HG03432 (cell line): ENCODE measurements around the gene FXYD2.

ENCODE experiments used
- ATAC-seq: cut with Tn5 transposase; IDR thresholded peaks from one replicate; pipeline ENCODE4 v1.9.1; 2021; ENCODE audit warnings: mild to moderate bottlenecking, moderate library complexity; ENCODE audit not compliant: unreplicated experiment

The FXYD2 gene

GRCh38 chr11:117805045-117805444 is 19.5 kb downstream of the FXYD2 start:
- no peak for ATAC-seq

DNA sequence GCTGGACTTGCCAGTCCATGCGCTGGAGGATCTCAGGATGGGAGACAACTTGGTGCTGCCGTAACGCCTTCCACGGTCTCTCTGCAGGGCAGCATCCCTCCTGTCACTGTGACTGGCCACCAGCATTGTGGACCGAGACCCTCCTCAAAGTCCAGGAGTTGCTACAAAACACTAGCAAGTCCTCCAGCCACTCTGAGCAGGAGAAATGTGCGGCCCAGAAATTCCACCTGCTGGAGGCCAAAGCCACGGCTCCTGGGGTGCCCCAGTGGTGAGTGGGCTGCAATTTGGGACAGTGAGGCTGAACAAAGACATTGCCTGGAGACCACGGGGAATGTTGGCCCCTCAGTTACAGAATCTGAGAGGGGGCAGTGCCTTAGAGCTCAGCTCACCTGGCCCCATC is 20.6 kb downstream of the FXYD2 start:
- ATAC-seq: no peak

DNA sequence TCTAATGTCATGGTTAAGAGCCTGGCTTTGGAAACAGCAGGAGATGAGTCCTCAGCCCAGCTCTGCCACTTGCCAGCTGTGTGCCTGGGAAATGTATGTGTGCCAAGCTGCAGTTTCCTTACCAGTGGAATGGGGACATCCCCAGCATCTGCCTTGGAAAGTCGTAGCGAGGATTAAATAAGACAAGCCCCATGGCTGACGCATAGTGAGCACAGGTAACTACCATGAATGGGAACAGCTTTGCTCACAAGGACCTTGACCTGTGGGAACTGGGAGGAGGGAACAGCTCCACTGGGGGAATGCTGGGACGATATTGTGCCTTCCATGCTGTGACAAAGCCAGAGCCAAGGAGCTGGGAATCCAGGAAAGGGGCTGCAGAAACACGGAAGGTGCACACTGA is 24.9 kb downstream of the FXYD2 start:
- no peak for ATAC-seq

GRCh38 chr11:117796872-117797529 is 27.5 kb downstream of the FXYD2 start, which contains the start of gene DSCAML1:
TSS of gene DSCAML1 (minus strand) at chr11:117797216. CDS start at chr11:117797079, 137 bp downstream.
- ATAC-seq: no peak

DNA sequence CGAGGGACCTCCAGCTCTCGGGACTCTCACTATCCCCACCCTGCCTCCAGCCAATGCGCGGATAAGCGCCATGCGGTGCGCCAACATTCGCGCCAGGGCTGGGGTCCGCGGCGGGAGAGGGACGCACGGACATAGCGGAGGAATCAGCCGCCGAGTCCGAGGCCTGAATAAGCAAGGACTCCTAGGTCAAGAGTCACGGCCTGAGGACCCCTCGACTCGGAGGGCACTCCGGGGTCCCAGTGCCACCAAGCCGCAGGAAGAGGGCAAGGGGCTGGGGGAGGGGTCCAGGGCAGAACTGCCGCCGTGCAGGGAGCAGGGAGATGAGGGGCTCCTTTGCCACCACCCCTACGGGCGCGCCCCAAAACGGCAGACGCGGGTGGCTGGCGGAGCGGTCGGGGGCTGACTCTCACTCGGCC is 28.1 kb downstream of the FXYD2 start:
- no peak for ATAC-seq

GRCh38 chr11:117795638-117796455 is 28.7 kb downstream of the FXYD2 start:
- no peak for ATAC-seq

DNA sequence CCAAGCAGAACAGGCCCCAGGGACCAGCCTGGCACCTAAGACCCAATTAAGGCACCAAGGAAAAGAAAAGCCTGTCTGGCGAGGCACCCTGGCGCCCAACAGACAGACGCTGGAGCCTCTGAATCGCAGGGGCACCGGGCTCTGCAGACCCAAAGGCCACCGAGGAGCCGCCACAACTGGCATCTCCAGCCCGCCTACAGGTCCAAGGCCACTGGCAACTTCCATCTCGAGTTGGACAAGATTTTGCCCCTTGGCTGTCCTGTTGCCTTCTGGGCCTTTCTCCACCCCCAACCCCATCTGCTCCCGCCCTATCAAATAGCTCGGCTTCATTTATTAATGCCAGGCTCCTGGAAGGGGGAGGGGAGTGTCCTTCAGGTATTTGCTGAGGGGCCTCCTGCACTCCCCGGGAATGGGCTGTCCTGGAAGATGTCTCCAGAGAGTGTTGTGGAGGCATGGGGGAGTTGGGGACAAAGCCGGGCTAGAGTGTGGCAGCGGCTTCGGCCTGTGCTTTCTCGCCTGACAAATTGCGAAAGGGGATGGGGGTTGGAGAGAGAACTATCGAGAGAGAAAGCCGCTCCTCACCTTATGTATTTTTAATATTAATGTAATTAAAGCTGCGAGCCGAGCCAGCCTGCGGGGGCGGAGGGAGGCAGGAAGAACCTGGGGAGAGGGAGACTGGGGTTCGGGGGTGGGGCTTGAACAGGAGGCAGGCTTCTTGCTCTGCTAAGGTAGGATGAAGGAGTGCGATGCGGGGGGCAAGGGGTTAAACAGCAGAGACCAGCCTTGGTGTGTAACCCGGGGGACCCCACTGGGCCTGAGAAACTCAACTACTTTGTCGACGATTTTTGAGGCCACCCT is 29.5 kb downstream of the FXYD2 start:
- no peak for ATAC-seq

DNA sequence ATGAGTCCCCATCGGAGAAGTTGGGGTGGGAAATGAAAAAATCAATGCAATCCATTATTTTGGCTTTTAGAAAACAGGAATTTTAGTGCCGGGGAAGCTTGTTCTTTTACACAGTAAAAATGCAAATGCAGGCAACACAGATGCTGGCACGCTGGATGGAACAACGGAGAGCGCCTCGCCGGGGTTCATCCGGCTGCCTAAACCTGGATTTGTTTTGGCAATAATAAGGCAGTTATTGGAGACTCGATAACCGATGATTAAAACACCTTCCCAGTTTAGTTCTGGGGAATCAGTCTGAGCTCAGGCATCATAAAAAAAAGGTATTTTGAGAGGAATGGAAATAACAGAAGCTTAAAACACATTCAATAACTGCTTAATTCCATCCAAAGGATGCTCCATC is 30.4 kb downstream of the FXYD2 start:
- ATAC-seq: no peak

DNA sequence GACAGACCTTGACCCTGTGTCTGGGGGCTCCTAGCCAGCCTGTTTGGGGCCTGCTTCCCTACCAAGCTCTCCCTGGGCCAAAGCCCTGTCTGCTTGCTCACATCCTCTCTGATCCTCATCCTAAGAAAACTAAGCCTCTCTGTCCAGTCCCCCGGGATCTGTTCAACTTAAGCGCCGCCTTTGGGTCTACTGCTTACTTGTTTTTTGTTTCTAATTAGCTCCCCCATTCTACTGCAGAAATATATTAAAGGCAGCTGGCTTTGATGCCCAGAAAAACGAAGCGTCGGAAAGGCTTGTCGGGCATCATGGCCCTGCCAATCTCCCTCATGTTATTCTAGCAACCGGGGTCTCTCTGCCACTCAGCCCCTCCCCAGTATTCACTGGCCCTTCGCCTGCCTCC is 31.0 kb downstream of the FXYD2 start:
- no peak for ATAC-seq

GRCh38 chr11:117792992-117793391 is 31.6 kb downstream of the FXYD2 start:
- ATAC-seq: no peak

GRCh38 chr11:117792241-117792640 is 32.3 kb downstream of the FXYD2 start:
- ATAC-seq: no peak

DNA sequence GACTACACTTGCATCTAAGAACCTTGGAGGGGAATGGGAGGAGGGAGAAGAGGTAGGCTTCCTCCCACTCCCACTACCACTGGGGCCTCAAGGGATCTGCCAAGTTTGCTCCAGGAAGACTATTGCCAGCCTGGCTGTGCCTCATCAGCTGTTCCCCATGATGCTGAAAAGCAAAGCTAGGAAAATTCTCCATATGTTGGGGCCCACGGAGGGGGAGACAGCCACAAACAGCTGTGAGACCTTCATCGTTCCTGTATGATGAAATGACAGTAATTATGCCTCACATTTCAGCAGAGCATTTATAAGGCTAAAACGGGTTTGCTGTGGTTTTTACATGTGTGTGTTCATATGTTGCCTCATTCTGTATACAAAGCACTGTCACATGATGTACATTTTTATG is 34.3 kb downstream of the FXYD2 start:
- no peak for ATAC-seq

DNA sequence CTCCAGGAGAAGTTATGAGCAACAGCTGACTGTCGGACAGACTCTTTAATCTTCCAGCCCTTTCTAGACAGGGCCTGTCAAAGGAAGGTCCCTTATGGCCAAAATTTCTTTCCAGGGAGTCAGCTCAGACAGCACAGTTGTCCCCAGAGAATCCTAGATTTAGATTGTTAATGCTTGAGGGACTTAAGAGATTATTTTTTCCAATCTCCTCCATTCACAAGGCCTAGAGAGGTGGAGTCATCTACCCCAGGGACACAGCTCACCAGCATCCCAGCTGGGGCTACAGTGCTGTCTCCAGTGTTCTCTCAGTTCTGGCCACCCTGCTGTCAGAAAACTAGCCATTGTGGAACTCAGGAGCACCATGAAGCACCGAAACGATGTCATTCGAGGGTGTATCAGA is 35.3 kb downstream of the FXYD2 start:
- ATAC-seq: no peak

GRCh38 chr11:117786135-117786870 is 38.2 kb downstream of the FXYD2 start:
- no peak for ATAC-seq

- ATAC-seq: no peak
Measured at GRCh38 chr11:117782101-117782500, 42.4 kb downstream of the FXYD2 start.

GRCh38 chr11:117781627-117782026 is 42.9 kb downstream of the FXYD2 start:
- ATAC-seq: no peak

- no peak for ATAC-seq
Measured at GRCh38 chr11:117780456-117780855, 44.1 kb downstream of the FXYD2 start.

DNA sequence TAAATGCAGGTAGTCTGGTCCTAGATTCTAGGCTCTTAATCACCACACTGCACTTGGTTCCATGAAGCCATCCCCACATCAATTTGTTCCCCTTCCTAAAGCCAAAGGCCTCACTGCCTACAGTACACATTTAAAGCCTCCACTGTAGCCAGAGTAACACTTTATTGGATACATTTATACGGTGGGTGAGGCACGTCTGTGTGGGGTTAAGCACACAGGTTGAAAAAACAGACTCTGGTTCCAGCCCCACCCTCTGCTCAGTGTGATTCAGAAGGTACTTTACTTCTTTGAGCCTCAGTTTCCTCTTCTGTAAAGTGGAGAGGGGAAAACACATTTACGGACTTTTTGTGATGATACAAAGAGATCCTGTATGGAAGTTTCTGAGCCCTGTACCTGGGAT is 50.0 kb downstream of the FXYD2 start:
- no peak for ATAC-seq

DNA sequence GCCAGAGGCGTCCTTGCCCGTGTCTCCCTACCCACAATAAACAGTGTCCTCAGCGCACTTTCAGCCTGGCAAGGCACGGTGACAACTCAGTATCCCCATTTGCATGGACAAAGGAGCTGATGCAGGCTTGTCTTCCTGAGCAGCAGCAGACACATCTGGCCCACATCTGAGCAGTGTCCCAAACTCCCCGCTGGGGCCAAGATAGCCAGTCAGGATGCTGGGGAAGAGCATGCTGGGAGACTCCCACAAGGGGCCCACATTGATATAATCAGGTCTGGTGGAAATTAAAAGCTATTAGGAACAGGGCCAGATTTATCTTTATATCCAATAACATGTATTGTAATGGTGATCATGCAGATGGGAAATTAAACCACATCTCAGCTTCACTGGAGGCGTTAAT is 52.2 kb downstream of the FXYD2 start:
- ATAC-seq: no peak

DNA sequence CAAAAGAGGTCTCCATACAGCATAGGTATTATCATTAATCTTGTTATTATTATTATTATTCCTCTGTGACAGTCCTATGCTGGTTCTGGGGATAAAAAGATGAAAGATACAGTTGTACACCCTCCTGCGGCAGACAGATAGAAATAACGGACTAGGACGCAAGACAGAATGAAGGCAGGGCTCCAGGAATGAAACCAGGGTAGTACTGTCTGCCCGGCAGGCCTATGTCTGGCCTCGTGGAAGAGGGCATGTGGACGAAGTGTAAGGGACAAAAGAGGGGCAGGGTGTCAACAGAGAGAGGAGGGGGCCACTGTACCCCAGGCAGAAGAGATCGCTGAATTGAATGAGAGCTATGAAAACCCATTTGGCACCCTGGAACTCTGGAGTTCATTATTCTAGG is 52.7 kb downstream of the FXYD2 start:
- no peak for ATAC-seq

- no peak for ATAC-seq
Measured at GRCh38 chr11:117771197-117771596, 53.3 kb downstream of the FXYD2 start.
